Stimulated activated CD8-positive, alpha-beta memory T cell treated with anti-CD3 and anti-CD28 coated beads, Interleukin-4, amount 100 ng/mL, for 1 hour (primary cell): Measurements from ENCODE around the gene FIP1L1.
"Not testable (repeated sequence)": the region's sequence is repeated elsewhere in the genome, so short reads cannot be mapped to it uniquely, and the experiment has no call there.

ENCODE experiments used
- DNase-seq, 2 donors: peaks; one replicate each; pipeline ENCODE4 v3.0.0-alpha.2; 2020; ENCODE audit warnings: low read depth in 2 of 2, low spot score in 1 of 2

FIP1L1 gene, protein sequence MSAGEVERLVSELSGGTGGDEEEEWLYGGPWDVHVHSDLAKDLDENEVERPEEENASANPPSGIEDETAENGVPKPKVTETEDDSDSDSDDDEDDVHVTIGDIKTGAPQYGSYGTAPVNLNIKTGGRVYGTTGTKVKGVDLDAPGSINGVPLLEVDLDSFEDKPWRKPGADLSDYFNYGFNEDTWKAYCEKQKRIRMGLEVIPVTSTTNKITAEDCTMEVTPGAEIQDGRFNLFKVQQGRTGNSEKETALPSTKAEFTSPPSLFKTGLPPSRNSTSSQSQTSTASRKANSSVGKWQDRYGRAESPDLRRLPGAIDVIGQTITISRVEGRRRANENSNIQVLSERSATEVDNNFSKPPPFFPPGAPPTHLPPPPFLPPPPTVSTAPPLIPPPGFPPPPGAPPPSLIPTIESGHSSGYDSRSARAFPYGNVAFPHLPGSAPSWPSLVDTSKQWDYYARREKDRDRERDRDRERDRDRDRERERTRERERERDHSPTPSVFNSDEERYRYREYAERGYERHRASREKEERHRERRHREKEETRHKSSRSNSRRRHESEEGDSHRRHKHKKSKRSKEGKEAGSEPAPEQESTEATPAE

GRCh38 chr4:53377319-53378170 is at the start of gene FIP1L1:
Gene FIP1L1 (plus strand): TSS chr4:53377641. CDS start chr4:53377839, 198 bp downstream.
- peak; percentile 93 to 94 for DNase-seq

DNA sequence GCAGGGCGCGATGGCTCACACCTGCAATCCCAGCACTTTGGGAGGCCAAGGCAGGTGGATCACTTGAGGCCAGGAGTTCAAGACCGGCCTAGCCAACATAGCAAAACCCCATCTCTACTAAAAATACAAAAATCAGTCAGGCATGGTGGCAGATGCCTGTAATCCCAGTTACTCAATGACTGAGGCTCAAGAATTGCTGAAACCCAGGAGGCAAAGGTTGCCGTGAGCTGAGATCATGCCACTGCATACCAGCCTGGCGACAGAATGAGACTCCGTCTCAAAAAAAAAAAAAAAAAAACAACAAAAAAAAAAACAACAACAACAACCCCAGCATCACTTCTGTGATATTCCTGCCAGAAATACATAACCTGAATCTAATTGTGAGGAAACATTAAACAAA is 42.5 kb upstream of the FIP1L1 start:
- DNase-seq = not testable (repeated sequence)

GRCh38 chr4:53340145-53340544 is 37.3 kb upstream of the FIP1L1 start:
- DNase-seq = not testable (repeated sequence)

DNA sequence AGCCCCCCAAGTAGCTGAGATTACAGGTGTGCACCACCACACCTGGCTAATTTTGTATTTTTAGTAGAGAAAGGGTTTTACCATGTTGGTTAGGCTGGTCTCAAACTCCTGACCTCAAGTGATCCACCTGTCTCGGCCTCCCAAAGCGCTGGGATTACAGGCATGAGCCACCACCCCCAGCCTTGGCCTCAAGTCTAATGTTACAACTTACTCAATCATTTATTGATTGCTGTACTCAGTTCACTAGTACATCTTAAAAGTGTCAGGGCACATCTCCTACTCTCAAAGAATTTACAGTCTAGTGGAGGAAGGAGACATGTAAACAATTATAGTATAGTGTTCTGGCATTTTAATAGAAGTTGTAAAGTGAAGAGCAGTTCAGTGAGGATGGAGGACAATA is 31.0 kb upstream of the FIP1L1 start:
- not testable (repeated sequence) for DNase-seq

DNA sequence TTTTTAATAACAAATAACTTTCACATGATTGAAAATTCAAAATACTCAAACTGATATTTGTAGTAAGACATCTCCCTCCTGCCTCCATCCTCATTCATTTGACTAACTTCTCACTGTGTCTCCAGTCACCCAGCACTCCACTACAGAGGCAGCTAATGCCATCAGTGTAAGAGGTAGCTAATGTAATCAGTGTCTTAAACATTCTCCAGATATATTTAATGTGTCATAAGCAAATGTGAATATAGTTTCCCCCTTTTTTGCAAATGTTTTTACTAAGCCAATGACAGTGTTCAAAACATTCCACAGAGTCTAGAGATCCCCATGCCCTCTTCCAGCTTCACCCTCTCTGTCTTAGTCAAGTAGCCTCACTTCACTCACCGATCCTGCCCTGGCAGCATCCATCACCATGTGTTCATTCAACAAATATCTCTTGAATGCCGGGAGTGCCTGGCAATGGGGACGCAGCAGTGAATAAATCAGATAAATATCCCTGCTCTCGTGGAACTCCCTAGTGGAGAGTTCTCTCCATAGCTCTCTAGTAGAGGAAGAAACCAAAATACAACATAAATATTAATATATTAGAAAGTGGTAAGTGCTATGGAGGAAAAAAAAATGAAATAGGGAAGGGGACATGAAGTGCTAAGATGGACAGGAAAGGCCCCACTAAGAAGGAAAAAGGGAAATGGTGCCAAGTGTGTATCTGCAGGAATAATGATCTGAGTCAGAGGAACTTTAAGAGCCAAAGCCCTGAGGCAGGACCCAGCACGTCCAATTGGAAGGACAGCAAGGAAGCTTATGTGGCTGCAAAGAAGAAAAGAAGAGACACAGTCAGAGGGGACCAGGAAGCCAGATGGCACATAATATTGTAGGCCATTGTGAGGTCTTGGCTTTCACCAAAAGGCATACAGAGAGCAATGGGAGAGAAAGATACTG is 30.3 kb upstream of the FIP1L1 start:
- no peak for DNase-seq

GRCh38 chr4:53348046-53348445 is 29.4 kb upstream of the FIP1L1 start:
- DNase-seq = no peak

DNA sequence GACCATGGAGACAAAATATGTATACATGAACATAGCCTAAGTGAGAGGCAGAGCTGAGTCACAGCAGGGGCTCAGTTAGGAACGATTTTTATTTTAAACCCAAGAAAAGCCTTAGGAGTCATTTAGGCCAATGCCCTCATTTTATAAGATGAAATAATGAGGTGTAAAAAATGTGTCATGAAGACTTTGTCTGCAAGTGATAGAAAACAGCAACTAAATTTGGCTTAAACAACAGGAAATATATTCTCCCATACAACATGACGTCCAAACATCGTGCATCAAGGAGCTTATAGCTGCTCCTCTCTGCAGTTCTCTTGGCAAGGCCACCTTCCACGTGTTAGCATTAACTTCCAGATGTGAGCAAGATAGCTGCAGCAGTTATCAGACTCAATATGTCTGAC is 28.4 kb upstream of the FIP1L1 start:
- no peak for DNase-seq

DNA sequence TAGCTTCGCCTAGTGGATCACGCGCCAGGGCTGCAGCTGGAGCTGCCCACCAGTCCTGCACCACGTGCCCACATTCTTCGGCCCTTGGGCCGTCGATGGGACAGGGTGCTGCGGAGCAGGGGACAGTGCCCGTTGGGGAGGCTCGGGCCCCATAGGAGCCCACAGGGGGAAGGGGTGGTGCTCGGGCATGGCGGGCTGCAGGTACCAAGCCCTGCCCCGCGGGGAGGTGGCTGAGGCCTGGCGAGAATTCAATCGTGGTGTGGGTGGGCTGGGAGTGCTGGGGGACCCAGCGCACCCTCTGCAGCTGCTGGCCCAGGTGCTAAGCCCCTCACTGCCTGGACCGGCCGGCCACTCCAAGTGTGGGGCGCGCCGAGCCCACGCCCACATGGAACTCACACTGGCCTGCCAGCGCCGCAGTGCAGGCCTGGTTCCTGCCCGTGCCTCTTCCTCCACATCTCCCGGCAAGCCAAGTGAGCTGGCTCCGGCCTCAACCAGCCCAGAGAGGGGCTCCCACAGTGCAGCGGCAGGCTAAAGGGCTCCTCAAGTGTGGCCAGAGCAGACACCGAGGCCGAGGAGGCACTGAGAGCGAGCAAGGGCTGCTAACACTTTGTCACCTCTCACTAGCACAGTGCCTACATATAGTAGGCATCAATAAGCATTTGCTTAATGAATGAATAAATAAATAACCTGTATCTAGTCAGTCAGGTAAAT is 23.3 kb upstream of the FIP1L1 start:
- DNase-seq = no peak

- no peak for DNase-seq
Measured at GRCh38 chr4:53355930-53356521, 21.4 kb upstream of the FIP1L1 start.

DNA sequence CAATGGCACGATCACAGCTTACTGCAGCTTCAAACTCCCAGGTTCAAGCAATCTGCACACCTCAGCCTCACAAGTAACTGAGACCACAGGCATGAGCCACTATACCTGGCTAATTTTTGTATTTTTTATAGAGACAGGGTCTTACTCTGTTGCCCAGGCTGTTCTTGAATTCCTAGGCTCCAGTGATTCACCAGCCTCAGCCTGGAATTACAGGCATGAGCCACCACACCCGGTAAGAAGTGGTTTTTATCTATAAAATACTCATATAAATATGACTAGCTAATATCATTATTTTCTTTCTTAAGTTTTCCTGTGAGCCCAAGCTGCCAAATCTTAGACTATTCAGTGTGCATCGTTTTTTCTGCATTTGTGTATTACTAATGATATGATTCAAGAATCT is 16.0 kb upstream of the FIP1L1 start:
- DNase-seq = no peak

DNA sequence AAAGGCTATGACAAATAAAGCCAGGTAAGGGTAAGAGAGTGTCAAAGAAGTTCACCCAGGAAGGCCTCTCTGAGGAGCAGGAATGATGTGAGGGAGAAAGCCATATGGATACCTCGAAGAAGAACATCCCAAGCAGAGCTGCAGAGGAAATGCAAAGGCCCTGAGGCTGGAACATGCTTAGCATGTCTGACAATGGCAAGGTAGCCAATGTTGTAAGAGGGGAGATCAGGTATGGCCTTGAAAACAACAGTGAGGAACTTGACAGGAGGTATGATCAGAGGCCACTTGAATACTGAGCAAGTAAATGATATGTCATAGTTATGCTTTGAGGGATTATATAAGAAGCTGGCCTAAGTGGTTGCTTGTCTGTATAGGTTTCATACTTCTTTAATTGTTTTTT is 15.3 kb upstream of the FIP1L1 start:
- DNase-seq = no peak

- DNase-seq = no peak
Measured at GRCh38 chr4:53364624-53365023, 12.8 kb upstream of the FIP1L1 start.

GRCh38 chr4:53365121-53365485 is 12.3 kb upstream of the FIP1L1 start:
- DNase-seq = no peak

GRCh38 chr4:53365486-53366300 is 11.7 kb upstream of the FIP1L1 start, which contains the start of gene SCFD2:
Gene SCFD2 (minus strand): TSS chr4:53366061.
- peak; percentile 92 to 97 for DNase-seq

- no peak for DNase-seq
Measured at GRCh38 chr4:53366301-53366716, 11.1 kb upstream of the FIP1L1 start.

DNA sequence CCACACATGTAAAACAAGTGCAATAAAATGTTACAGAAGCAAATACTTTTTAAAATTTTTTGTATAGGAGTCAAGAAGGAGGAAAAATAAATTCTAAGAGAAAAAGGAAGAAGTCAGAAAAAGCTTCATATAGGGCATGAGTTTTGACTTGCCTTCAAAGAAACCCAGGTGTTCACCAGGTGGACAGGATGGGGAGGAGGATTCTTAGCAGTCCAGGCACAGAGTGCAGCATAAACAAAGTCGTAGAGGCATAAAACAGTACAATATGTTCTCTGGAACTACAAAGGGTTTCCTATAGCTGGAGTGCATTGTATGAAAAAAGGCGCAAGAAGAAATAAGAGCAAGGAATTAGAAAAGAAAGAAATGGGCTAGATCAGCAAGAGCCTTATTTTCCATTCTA is 9.7 kb upstream of the FIP1L1 start:
- DNase-seq = no peak

DNA sequence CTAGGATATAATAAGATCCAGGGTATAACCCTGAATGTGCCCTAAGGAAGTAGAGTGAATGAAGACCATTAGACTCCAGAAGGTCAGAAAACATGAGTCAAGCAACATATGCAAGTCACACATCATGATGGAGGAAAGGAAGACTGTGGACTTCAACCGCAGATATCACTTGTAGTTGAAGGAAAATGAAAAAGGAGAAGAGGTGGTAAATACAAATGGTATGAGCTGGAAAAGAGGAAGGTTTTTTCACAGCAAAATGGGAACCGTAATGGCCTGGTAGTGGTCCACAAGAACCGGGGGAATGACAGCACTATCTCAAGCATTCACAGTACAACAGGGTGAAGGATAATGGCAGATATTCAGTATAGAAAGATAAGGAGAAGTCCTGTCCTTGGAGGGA is 6.4 kb upstream of the FIP1L1 start:
- no peak for DNase-seq

DNA sequence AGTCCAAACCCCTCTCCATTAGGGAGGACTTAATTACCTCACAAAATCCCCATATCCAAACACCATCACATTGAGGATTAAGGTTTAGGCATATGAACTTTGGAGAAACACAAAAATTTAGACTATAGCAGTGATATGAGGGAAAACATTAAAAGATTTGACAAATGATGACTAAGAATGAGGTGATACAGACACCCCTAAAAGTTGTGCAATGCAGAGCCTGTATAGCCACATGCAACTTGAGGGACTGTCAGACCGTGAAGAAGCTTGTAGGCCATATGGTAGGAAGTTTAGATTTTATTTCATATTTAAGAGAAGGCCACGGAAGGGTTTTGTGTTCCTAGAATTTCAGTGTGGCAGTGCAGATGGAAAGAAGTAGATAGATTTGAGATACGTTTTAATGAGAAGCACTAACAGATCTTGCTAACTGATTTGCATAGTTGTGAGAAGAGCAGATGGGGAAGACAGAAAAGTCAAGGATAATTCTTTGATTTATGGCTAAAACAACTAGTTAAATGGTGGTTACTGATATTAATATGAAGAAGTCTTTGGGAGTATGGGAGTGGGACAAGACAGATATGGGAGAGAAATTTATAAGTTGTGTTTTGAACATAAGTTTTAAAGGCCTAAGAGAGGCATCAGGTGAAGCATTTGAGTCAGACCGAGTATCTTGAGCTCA is 5.5 kb upstream of the FIP1L1 start:
- DNase-seq = no peak
